Myocyte (in vitro differentiated cells): ENCODE measurements around the gene FBXL22. TPM values are rescaled to one million over a fixed set of nuclear protein-coding genes. Genes with fewer than 3 reads are reported as not detected.

ENCODE experiments used
- DNase-seq: peaks from one replicate; pipeline ENCODE4 v3.0.0-alpha.2; 2012; ENCODE audit warnings: low read depth
- total RNA-seq: library from RNA; depleted of rRNA; stranded (reverse); fragments of >200 nt; gene quantifications from 2 replicates; pipeline ENCODE4 v1.2.3, GENCODE V29; 2014

Gene FBXL22
- total RNA-seq, 1 donor from 2014 or later = 26.5 TPM

DNA sequence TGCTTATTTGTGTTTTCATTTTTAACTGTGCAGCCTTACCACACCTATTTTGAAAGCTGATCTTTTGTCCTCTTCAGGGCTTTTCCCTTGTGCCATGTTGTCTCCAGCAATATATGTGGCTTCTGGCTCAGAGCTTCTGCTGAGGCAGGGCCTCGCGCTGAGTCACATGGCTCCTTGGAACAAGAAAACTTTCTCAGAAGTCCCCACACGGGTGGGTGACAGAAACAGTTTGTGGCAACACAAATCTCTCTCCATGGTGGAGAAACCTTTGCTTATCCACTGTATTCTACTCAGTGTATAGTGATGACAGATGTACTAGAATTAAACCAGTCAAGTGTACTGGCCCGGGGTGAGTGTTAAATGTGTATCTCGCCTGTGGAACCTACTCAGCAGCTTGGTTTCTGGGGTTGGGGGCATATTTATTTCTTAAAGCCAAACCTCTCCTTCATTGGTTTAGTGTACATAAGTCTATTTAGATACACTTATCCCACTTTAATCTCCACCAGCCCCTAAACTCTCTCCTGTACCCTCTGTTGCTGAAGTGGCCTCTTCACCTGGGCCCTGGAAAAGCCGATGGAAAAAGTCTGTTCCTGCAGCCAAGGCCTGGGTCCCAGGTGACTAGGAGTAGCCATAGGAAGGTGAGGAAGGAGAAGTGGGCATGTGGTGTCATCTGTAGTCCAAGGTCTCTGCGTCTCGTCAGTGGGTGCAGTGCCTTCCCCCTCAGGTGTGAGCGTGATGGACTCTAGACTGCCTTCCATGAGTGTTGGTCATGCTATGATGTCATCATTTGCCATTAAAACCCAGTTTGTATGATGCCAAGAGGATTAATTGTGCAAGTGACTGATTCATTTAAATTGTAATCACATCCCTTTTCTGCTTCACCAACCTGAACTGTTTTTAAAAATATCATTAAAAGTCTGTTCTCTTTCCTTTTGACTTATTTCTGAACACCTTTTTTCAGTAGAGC is 3.2 kb upstream of the FBXL22 start:
- DNase-seq = peak; percentile 32

DNA sequence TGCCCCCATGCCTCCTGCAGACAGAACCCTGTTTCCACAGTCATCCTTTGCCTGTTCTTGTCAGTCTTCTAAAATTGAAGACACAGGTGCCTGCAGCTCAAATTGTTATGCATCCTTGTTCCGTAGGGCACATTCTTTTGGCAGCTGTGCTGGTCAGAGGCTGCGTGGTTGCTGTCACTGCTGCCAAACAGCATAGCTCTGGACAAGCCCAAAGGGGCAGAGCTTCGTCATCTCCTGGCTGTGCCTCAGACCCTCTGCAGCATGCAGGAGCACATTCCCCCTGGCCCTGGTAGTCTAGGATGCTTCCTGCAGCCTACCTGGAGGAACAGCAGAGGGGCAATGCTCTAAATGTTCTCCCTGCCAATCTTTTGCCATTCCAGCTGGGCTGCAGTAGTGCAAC is 2.1 kb upstream of the FBXL22 start:
- DNase-seq = peak; percentile 90

GRCh38 chr15:63595688-63596087 is 1.5 kb upstream of the FBXL22 start:
- no peak for DNase-seq

- DNase-seq = peak; percentile 63
Observed at GRCh38 chr15:63596676-63597037, 530 bp upstream of the FBXL22 start.

GRCh38 chr15:63597821-63598220 is 634 bp downstream of the FBXL22 start:
- no peak for DNase-seq

- peak; percentile 57 for DNase-seq
Observed at GRCh38 chr15:63598473-63599400, 1.6 kb downstream of the FBXL22 start.

DNA sequence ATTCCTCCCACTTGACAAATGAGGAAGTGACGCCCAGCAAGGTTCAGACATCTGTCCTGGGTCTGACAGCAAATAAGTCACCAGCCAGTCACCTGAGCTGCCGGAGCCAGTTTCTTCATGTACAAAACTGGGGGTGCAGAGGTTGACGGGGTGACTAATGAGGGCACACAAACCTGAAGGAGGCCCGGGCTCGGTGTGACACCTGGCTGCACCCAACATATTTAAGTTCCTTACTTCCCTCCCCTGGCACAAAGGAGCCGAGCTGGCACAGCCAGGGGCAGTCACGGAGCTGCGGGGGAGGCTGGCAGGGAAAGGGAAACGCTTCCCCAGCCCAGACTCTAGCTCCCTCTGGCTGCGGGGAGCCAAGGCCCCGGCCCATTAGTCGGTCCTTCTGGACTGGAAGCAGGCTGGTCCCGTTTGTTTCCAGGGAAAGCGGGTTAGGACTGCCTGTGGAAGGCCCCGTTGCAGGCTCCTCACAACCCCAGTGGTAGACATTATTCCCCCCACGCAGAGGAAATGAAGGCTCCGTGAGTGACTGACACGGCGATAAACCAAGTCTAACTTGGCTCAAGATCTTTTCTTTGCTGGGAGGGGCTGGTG is 2.3 kb downstream of the FBXL22 start:
- DNase-seq = peak; percentile 60

DNA sequence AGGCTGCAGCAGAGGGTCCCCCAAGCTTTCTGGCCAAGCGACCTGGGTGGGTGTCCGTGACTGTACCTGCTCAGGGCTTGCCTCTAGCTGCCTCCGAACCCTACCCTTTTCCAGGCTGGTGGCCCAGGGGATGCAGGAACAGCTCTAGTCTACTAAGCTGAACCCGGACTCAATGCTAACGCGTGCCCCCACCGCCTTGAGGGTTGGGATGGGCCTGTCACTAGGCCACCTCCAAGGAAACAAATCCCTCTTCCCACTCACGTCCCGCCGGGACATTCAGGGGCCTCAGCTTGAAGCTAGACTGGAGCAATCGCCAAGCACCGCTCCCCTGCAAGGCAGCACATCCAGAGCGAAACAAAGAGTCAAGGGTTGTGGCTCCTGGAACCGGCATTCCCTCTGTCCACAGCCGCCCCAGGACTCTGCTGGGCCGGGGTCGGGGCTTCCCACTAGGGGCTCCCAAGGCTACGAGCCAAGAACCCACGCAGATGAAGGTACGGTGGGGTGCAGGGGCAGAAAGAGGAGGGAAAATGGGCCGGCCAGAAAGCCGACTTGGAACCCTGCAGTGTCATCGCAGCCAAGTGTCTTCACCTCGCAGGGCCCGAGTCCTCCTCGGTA is 2.9 kb downstream of the FBXL22 start:
- peak; percentile 37 for DNase-seq

DNA sequence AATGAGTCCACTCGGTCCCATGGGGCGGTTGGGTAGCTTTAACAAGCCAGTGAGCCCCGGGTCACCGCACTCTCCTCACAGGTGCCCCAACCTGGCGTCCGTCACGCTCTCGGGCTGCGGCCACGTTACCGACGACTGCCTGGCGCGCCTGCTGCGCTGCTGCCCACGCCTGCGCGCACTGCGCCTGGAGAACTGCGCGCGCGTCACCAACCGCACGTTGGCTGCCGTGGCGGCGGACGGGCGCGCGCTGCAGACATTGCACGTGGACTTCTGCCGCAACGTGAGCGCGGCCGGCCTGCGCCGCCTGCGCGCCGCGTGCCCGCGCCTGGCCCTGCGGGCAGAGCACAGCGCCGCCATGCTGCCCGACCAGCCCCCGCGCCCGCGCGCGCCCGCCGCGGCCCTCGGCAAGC is 3.4 kb downstream of the FBXL22 start:
- DNase-seq = peak; percentile 91

DNA sequence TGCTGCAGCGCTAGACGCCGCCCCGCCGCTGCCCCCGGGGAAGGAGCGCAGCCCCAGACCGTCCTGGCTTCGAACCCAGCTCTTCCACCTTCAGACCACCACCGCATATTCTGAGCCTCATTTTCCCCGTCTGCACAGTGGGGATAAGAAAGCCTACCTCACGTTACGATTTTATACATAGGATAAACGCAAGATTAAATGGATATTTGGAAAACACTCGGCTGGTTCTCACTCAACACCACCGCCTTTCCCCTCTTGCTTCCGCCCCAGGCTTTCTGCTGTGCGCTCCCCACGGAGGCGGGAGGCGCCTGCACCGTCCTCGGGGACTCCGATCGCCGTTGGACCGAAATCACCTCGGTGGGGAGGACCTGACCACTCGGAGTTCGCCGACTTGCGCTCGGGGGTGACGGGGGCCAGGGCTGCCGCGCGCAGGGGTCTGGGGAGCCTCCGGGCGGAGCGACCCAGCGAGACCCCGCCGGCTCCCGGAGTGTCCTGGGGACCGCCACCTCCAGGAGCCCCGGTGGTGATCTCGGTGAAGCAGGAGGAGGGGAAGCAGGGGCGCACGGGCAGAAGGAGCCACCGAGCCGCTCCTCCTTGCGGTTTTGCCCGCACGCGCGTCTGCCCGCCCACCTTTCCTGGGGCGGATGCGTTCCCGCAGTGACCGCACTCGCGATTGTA is 4.0 kb downstream of the FBXL22 start:
- peak; percentile 48 for DNase-seq

- DNase-seq = peak; percentile 32
Observed at GRCh38 chr15:63601704-63602185, 4.6 kb downstream of the FBXL22 start.

- no peak for DNase-seq
Observed at GRCh38 chr15:63602595-63602994, 5.4 kb downstream of the FBXL22 start.

- DNase-seq = no peak
Observed at GRCh38 chr15:63603516-63603915, 6.3 kb downstream of the FBXL22 start.

GRCh38 chr15:63604281-63604680 is 7.1 kb downstream of the FBXL22 start:
- no peak for DNase-seq

DNA sequence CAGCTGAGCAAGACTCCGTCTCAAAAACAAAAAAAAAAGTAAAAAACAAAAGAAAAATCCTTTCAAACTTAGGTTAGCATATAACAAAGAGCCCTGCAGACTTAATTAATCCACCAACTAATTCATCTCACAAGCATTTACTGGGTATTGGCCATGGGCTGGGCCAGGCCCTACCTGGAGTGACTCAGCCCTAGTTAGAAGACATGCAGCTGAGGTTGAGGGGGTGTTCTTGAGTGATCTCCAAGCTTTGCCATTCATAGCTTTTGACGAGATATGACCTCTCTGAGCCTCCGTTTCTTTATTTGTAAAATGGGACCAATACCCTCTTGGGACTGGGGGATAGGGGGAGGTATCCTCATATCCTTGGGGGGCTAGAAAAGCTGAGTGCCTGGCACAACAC is 7.8 kb downstream of the FBXL22 start:
- DNase-seq = no peak

DNA sequence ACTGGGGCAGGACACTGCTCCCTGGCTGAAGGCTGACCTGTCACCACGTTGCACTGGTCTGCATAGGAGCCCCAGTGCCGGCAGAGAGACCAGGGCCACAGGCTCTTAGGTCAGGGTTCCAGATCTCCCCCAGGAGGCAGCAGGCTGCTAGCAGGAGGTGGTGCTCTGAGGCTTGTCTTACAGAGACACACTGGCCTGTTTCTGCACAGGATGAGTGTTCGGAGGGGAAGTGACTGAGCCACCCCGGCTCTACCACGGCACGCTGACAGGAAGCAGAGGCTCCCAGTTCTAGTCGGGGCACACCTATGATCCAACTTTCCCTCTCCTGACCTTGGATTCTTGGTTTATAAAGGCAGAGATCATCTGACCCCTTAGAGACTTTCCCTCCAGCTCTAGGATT is 8.6 kb downstream of the FBXL22 start:
- DNase-seq = no peak

DNA sequence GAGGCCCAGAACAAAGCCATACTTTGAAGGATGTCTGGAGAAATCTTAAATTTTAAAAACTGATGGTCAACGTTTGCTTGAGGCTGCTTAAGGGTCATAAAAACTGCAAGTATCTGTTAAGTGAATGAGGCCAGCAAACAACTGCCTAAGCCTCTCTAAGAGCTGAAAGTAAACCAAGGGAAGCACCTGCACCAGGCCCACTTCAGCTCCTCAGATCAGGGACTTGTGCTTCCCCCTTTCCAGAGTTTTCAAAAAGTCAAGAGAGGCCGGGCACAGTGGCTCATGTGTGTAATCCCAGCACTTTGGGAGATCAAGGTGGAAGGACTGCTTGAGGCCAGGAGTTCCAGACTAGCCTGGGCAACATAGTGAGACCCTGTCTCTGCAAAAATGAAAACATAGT is 9.1 kb downstream of the FBXL22 start:
- no peak for DNase-seq

DNA sequence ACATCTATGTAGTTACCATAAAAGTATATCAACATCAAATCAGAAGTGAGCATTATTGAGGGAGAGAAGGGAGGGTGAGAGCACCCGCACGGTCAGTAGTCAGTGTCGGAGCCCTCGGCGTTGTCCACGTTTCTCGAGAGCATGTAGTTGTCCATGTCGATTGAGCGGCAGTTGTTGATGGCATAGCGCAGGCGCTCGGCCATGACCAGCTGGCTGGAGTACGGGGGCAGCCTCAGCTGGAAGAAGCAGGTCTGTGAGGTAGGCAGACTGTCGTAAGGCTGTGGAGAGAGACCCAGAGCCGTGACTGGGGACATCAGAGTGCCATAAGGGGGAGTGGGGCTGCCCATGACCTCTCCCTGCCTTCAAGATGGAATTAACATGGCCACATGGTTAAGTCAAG is 11.8 kb downstream of the FBXL22 start:
- no peak for DNase-seq

GRCh38 chr15:63609448-63609847 is 12.3 kb downstream of the FBXL22 start:
- DNase-seq = no peak

DNA sequence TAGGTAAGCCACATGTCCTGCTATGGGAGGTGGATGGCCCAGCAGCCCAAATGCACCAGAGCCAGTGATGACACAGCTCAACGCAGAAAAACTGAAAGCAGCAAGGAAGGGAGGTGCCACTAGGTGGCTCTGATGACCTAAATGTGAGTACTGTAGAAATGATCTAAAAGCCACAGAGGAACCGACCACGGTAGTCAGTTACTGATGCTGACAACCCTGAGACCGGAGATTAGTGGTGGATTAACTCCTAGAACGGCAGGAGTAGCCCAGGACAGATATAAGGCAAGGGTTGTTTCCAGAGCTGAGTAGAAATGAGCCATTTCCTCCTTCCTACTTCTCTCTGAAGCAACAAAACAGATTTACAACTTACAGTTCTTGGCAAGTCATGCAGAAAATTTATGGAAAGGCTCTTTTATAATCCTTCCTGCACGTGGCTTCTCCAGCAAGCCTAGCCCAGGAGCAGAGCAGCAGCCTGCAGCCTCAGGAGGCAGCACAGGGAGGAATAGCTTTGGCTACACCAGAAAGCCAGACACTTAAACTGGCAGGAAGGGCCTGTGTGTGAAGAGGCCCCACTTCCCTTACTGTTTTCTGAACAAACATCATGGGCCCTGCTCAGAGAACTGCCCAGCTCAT is 13.1 kb downstream of the FBXL22 start:
- peak; percentile 87 for DNase-seq
